Measurements from ENCODE around the gene ESR1. TPM values are rescaled to one million over a fixed set of nuclear protein-coding genes. Genes with fewer than 3 reads are reported as not detected.

ESR1 gene
- total and polyA plus RNA-seq, 12 donors = 0.28 to 9.4 (median 3.8) TPM

DNA sequence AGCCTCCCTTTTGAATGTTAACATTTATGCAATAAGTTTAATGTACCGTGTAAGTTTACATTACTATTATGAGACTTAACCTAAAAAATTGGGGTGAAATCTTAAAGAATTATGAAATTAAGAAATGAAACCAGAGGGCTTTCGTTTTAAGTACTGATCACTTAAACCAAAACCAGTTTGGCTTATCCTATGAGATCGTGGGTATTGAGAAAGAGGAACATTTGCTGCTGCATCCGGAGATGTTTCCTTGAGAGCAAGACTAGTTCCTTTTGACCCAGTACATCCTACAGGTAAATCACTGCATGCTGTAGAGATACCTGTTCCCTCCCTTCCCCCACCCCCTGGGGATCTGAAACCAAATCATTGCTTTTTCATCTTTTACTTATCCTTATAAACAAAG, 201.3 kb downstream of the ESR1 start:
- no peaks in the 10 kb centered on the region for H3K27me3 ChIP-seq
- no peak for DNase-seq
- WGBS, 4 donors = 78 to 85% (median 79%) methylated on average over 4 of the region's 4 CpGs

GRCh38 chr6:152012227-152012626, 204.7 kb downstream of the ESR1 start:
- Histone ChIP-seq H3K4me3 (no peak overlapping the region), H3K27me3 (no peaks in the 10 kb centered on the region), H3K36me3 (replicated peaks in 1 of 2) (no peaks in the 10 kb centered on the region), H3K9me3 (replicated peaks in 1 of 3) (no peaks in the 10 kb centered on the region), H3K4me1 (replicated peaks in 1 of 2) (no peaks in the 10 kb centered on the region), H3K27ac (no peak overlapping the region)
- intact Hi-C loops (cut with DNase I) = no loop called here
- no peak for TF ChIP-seq CTCF (IDR thresholded peaks at IDR 0.05)
- TF ChIP-seq POLR2A (IDR thresholded peaks at IDR 0.05) = no peak
- 82 to 94% (median 90%) methylated on average over 2 of the region's 2 CpGs for WGBS, 4 donors
- DNase-seq = no peak

More for the DNA sequence above, 201.3 kb downstream of the ESR1 start:
- Histone ChIP-seq H3K36me3 (replicated peaks in 1 of 2) (no peaks in the 10 kb centered on the region), H3K4me1 (replicated peaks in 1 of 2) (no peaks in the 10 kb centered on the region), H3K9me3 (replicated peaks in 1 of 3) (no peaks in the 10 kb centered on the region), H3K4me3 (no peak overlapping the region), H3K27ac (no peak overlapping the region)
- intact Hi-C loops (cut with DNase I) = no loop called here
- no peak for TF ChIP-seq POLR2A (IDR thresholded peaks at IDR 0.05)
- TF ChIP-seq CTCF (IDR thresholded peaks at IDR 0.05) = no peak

GRCh38 chr6:152018876-152019275, 211.4 kb downstream of the ESR1 start:
- Histone ChIP-seq H3K4me1 (replicated peaks in 1 of 2) (no peaks in the 10 kb centered on the region), H3K27me3 (no peaks in the 10 kb centered on the region), H3K9me3 (replicated peaks in 1 of 3) (peaks cover 0 to 3% (median 0%) of the 10 kb centered on the region in 3 donors), H3K4me3 (no peak overlapping the region), H3K27ac (no peak overlapping the region), H3K36me3 (replicated peaks in 1 of 2) (no peaks in the 10 kb centered on the region)
- intact Hi-C loops (cut with DNase I) = no loop called here
- no peak for TF ChIP-seq POLR2A (IDR thresholded peaks at IDR 0.05)
- TF ChIP-seq CTCF (IDR thresholded peaks at IDR 0.05) = no peak
- no peak for DNase-seq

DNA sequence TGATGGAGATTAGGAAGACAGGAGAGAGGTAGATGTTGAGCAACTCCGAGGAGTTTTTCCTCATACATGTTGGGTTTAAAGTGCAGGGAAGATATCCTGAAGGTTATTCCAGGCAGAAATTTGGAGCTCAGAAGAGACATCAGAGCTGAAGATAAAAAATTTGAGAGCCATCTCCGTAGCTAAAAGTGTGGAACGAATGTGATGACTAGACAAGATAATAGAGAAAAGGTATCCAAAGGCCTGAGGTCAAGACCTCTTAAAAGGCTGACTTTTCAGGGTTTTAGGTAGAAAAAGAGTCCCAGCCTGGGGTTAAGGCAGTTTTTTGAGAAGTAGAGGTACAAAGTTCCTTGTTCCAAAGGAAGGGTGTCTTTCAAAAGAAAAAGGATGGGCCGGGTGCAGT, 214.8 kb downstream of the ESR1 start:
- H3K4me3 ChIP-seq = no peak overlapping the region
- 84 to 93% (median 87%) methylated on average over 4 of the region's 4 CpGs for WGBS, 4 donors
- intact Hi-C loops (cut with DNase I) = no loop called here
- H3K9me3 ChIP-seq (replicated peaks in 1 of 3) = peaks cover 0 to 3% (median 0%) of the 10 kb centered on the region in 3 donors
- H3K36me3 ChIP-seq (replicated peaks in 1 of 2) = no peaks in the 10 kb centered on the region
- H3K4me1 ChIP-seq (replicated peaks in 1 of 2) = peaks cover 0 to 15% of the 10 kb centered on the region in 2 donors
- no peak for TF ChIP-seq POLR2A (IDR thresholded peaks at IDR 0.05)
- TF ChIP-seq CTCF (IDR thresholded peaks at IDR 0.05) = no peak
- DNase-seq = no peak
- H3K27me3 ChIP-seq = no peaks in the 10 kb centered on the region
- H3K27ac ChIP-seq = no peak overlapping the region
